NCI-H748 (cell line): ENCODE measurements around the gene PRSS36.
"Not testable (repeated sequence)": the region's sequence is repeated elsewhere in the genome, so short reads cannot be mapped to it uniquely, and the experiment has no call there.

Experiments
- DNase-seq: peaks from one replicate; lab custom pipeline; 2025; ENCODE audit not compliant: unreplicated experiment; lab: John Stamatoyannopoulos, UW

Gene PRSS36

DNA sequence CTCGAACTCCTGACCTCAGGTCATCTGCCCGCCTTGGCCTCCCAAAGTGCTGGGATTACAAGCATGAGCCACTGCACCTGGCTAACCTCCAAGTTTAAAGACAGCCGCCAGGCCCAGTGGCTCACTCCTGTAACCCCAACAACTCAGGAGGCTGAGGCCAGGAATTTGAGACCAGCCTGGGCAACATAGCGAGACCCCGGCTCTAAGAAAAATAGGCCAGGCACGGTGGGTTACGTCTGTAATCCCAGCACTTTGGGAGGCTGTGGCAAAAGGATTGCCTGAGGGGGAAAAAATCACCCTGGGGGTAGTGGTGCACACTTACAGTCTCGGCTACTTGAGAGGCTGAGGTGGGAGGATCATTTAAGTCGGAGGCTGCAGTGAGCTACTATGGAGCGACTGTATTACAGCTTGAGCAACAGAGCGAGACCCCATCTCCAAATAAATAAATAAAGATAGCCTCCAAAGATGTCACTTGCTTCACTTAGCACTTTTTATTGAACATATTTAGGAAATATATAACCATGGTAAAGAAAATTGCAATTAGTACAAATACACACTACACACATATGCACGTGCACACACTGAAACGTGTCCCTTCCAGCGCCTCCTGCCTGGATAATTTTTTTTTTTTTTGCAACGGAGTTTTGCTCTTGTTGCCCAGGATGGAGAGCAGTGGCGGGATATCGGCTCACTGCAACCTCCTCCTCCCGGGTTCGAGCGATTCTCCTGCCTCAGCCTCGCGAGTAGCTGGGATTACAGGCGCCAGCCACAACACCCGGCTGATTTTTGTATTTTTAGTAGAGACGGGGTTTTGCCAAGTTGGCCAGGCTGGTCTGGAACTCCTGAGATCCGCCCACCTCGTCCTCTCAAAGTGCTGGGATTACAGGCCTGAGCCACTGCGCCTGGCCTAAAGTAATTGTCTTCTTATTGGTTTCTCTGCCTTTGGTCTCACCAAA, 43.1 kb downstream of the PRSS36 start:
- DNase-seq = no peak

DNA sequence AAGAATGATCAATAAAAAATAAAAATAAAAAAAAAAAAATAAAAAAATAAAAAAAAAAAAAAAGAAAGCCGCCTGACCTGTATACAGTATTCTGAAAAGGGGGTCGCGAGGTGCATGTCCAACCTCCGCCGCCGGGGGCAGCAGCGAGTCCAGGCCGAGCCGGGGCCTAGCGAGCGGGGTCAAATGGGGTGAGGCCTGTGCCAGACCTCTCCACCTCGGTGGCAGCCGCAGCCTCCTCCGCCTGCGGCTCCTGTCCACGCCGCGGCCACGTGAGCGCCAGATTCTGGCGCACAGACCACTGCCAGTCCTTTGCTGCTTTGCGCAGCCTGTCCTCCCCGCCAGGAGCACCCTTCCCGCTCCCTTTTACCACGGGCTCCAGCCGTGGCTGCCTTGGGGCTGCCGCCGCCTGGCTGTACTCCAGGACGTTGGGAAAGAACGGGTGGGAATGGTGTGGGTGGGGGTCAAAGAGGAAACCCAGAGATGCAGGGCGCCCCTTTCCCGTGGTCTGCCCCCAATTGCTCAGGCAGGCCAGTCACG, 44.1 kb downstream of the PRSS36 start:
- DNase-seq = peak; percentile 23

GRCh38 chr16:31100876-31101641, 48.8 kb downstream of the PRSS36 start:
- DNase-seq = not testable (repeated sequence)

DNA sequence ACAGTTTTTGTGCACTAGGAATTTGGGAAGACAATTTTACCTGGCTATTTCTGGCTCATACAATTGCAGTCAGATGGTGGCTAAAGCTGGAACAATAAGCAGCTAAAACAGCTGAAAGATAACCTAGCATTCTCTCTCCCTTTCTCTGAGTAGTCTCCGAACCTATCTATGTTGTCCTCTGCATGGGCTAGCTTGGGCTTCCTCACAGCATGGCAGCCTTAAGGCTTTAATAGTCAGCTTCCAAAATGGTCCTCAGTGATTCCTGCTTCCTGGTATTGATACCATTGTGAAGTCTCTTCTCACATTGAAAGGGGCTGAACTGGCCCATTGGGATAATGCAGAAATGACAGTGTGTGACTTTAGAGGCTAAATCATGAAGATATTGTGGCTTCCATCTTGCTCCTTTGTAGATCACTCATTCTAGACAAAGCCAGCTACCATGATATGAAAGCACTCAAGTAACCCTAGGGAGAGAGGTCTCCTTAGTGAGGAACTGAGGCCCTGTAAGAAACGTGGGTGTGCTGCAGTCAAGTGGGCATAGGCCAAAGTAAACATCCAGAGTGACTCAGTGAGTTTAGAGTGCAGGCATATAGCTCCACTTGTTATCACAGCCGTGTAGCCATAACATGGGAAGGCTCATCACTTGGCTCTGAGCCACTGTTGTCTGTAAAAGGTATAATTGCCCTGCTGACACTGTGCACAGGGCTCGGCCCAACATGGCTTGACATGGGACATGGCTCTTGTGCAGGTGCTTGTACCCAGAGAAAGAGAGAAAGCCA, 49.8 kb downstream of the PRSS36 start:
- no peak for DNase-seq

- DNase-seq = peak; percentile 97
Observed at GRCh38 chr16:31094424-31095120, 55.3 kb downstream of the PRSS36 start, which contains the start of gene VKORC1. TSS of gene VKORC1 (minus strand) at chr16:31094797. CDS start at chr16:31094729, 68 bp downstream.

GRCh38 chr16:31094088-31094423, 55.8 kb downstream of the PRSS36 start:
- peak; percentile 32 for DNase-seq

- peak; percentile 49 for DNase-seq
Observed at GRCh38 chr16:31093132-31093703, 56.6 kb downstream of the PRSS36 start.

GRCh38 chr16:31092330-31092729, 57.5 kb downstream of the PRSS36 start:
- no peak for DNase-seq

DNA sequence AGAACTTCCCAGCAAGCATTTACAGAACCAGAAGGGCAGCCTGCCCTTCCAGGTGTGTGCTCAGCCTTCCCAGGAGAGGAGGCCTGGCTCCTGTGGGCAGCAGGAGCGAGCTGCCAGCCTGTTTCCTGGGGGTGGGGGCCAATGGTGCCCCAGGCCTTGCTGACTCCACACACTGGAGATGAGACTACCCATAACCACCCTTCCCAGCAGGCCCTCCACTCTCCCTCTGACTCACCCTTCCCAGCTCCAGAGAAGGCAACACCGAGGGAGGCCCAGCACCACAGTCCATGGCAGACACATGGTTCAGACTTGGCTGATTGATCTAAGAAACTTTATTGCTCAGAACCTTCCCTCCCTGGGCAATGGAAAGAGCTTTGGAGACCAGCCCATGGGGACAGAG, 59.3 kb downstream of the PRSS36 start:
- DNase-seq = no peak

DNA sequence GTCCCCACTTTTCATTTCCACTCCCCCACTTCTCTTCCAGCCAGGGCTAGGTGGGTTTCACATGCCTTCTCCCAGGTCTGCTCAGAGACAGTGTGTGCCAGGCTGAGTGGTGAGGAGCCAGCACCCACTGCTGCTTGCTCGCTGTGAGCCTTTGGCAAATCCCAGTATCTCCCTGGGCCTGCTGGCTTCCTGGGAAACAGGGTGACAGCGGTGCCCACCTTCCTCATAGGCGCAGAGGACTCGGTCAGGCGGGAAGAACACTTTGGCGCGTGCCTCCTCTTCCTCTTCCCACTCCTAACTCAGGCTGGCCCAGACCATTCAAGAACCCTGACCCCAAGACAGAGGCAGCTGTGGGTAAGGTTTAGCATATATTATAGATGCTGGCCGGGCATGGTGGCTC, 60.7 kb downstream of the PRSS36 start:
- no peak for DNase-seq
